Measurements from ENCODE around the gene SLC10A7. TPM values are rescaled to one million over a fixed set of nuclear protein-coding genes. Genes with fewer than 3 reads are reported as not detected.

Gene SLC10A7
- total and polyA plus RNA-seq, 4 donors: 3.7 to 18.7 (median 7.6) TPM

DNA sequence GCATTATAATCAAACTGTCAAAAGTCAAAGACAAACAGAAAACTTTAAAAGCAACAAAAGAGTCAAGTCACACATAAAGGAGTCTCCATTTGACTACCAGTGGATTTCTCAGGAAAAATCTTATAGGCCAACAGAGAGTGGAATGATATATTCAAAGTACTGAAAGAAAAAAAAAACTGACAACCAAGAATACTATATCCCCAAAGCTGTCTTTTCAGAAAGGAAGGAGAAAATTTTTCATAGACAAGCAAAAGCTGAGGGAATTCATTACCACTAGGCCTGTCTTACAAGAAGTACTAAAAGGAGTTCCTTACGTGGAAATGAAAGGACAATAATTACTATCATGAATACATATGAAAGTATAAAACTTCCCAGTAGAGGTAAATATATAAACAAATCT lies 39.0 kb downstream of the SLC10A7 start:
- Histone ChIP-seq H3K36me3 (ENCODE audit: control insufficient read depth in 4 of 4, insufficient read depth in 3 of 4, low read depth in 1 of 4, low read length in 3 of 4) (peaks cover 0 to 2% (median 0%) of the 10 kb centered on the region in 4 donors), H3K4me1 (ENCODE audit: control insufficient read depth in 4 of 4, insufficient read depth in 4 of 4, low read length in 3 of 4) (no peaks in the 10 kb centered on the region), H3K9me3 (ENCODE audit: control insufficient read depth in 4 of 4, low read length in 3 of 4) (peaks cover 0 to 7% (median 4%) of the 10 kb centered on the region in 4 donors), H3K4me3 (ENCODE audit: low read depth in 1 of 3, low read length in 3 of 3) (no peak overlapping the region), H3K27ac (ENCODE audit: low read depth in 1 of 2, low read length in 2 of 2) (no peak overlapping the region), H3K27me3 (ENCODE audit: control insufficient read depth in 4 of 4, insufficient read depth in 4 of 4, low read length in 3 of 4) (no peaks in the 10 kb centered on the region), H3K9ac (ENCODE audit: low read depth in 1 of 2, low read length in 2 of 2) (no peak overlapping the region)
- no peak for TF ChIP-seq NR2F2 (IDR thresholded peaks at IDR 0.05)
- no peak for TF ChIP-seq FOXA2 (IDR thresholded peaks at IDR 0.05)
- TF ChIP-seq, protein P1, sequence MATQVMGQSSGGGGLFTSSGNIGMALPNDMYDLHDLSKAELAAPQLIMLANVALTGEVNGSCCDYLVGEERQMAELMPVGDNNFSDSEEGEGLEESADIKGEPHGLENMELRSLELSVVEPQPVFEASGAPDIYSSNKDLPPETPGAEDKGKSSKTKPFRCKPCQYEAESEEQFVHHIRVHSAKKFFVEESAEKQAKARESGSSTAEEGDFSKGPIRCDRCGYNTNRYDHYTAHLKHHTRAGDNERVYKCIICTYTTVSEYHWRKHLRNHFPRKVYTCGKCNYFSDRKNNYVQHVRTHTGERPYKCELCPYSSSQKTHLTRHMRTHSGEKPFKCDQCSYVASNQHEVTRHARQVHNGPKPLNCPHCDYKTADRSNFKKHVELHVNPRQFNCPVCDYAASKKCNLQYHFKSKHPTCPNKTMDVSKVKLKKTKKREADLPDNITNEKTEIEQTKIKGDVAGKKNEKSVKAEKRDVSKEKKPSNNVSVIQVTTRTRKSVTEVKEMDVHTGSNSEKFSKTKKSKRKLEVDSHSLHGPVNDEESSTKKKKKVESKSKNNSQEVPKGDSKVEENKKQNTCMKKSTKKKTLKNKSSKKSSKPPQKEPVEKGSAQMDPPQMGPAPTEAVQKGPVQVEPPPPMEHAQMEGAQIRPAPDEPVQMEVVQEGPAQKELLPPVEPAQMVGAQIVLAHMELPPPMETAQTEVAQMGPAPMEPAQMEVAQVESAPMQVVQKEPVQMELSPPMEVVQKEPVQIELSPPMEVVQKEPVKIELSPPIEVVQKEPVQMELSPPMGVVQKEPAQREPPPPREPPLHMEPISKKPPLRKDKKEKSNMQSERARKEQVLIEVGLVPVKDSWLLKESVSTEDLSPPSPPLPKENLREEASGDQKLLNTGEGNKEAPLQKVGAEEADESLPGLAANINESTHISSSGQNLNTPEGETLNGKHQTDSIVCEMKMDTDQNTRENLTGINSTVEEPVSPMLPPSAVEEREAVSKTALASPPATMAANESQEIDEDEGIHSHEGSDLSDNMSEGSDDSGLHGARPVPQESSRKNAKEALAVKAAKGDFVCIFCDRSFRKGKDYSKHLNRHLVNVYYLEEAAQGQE (IDR thresholded peaks at IDR 0.05): no peak
- TF ChIP-seq HNF4A (conservative IDR thresholded peaks at IDR 0.05): no peak
- TF ChIP-seq GABPA (IDR thresholded peaks at IDR 0.05 in 1 of 2, conservative IDR thresholded peaks at IDR 0.05 in 1 of 2): no peak
- no peak for TF ChIP-seq HNF4G (IDR thresholded peaks at IDR 0.05)
- TF ChIP-seq, protein P2, sequence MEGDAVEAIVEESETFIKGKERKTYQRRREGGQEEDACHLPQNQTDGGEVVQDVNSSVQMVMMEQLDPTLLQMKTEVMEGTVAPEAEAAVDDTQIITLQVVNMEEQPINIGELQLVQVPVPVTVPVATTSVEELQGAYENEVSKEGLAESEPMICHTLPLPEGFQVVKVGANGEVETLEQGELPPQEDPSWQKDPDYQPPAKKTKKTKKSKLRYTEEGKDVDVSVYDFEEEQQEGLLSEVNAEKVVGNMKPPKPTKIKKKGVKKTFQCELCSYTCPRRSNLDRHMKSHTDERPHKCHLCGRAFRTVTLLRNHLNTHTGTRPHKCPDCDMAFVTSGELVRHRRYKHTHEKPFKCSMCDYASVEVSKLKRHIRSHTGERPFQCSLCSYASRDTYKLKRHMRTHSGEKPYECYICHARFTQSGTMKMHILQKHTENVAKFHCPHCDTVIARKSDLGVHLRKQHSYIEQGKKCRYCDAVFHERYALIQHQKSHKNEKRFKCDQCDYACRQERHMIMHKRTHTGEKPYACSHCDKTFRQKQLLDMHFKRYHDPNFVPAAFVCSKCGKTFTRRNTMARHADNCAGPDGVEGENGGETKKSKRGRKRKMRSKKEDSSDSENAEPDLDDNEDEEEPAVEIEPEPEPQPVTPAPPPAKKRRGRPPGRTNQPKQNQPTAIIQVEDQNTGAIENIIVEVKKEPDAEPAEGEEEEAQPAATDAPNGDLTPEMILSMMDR (IDR thresholded peaks at IDR 0.05; ENCODE audit: low read depth, low read length, missing input control): no peak
- no peak for TF ChIP-seq YY1 (IDR thresholded peaks at IDR 0.05)
- no peak for TF ChIP-seq RAD21 (IDR thresholded peaks at IDR 0.05)
- no peak for TF ChIP-seq TAF1 (conservative IDR thresholded peaks at IDR 0.05)
- TF ChIP-seq, protein P3, sequence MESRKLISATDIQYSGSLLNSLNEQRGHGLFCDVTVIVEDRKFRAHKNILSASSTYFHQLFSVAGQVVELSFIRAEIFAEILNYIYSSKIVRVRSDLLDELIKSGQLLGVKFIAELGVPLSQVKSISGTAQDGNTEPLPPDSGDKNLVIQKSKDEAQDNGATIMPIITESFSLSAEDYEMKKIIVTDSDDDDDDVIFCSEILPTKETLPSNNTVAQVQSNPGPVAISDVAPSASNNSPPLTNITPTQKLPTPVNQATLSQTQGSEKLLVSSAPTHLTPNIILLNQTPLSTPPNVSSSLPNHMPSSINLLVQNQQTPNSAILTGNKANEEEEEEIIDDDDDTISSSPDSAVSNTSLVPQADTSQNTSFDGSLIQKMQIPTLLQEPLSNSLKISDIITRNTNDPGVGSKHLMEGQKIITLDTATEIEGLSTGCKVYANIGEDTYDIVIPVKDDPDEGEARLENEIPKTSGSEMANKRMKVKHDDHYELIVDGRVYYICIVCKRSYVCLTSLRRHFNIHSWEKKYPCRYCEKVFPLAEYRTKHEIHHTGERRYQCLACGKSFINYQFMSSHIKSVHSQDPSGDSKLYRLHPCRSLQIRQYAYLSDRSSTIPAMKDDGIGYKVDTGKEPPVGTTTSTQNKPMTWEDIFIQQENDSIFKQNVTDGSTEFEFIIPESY (IDR thresholded peaks at IDR 0.05): no peak
- TF ChIP-seq SP1 (IDR thresholded peaks at IDR 0.05): no peak
- TF ChIP-seq, protein P4, sequence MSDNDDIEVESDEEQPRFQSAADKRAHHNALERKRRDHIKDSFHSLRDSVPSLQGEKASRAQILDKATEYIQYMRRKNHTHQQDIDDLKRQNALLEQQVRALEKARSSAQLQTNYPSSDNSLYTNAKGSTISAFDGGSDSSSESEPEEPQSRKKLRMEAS (IDR thresholded peaks at IDR 0.05): no peak
- no peak for TF ChIP-seq FOXA1 (IDR thresholded peaks at IDR 0.05)
- TF ChIP-seq EGR1 (IDR thresholded peaks at IDR 0.05; ENCODE audit: low read depth in 2 of 2): no peak
- no peak for TF ChIP-seq RXRA (IDR thresholded peaks at IDR 0.05)
- no peak for TF ChIP-seq JUND (IDR thresholded peaks at IDR 0.05)
- TF ChIP-seq, protein P5, sequence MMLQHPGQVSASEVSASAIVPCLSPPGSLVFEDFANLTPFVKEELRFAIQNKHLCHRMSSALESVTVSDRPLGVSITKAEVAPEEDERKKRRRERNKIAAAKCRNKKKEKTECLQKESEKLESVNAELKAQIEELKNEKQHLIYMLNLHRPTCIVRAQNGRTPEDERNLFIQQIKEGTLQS (IDR thresholded peaks at IDR 0.05): no peak
- WGBS: 100% methylated on average over 1 of the region's 1 CpG
- DNase-seq (ENCODE audit: low spot score): no peak
